HuH-7 (cell line): ENCODE measurements around the gene ZNF432.
"Not testable (repeated sequence)": the region's sequence is repeated elsewhere in the genome, so short reads cannot be mapped to it uniquely, and the experiment has no call there.

Experiments
- DNase-seq: peaks from one replicate; pipeline ENCODE4 v3.0.0; 2011; ENCODE audit warnings: low spot score

The ZNF432 gene

DNA sequence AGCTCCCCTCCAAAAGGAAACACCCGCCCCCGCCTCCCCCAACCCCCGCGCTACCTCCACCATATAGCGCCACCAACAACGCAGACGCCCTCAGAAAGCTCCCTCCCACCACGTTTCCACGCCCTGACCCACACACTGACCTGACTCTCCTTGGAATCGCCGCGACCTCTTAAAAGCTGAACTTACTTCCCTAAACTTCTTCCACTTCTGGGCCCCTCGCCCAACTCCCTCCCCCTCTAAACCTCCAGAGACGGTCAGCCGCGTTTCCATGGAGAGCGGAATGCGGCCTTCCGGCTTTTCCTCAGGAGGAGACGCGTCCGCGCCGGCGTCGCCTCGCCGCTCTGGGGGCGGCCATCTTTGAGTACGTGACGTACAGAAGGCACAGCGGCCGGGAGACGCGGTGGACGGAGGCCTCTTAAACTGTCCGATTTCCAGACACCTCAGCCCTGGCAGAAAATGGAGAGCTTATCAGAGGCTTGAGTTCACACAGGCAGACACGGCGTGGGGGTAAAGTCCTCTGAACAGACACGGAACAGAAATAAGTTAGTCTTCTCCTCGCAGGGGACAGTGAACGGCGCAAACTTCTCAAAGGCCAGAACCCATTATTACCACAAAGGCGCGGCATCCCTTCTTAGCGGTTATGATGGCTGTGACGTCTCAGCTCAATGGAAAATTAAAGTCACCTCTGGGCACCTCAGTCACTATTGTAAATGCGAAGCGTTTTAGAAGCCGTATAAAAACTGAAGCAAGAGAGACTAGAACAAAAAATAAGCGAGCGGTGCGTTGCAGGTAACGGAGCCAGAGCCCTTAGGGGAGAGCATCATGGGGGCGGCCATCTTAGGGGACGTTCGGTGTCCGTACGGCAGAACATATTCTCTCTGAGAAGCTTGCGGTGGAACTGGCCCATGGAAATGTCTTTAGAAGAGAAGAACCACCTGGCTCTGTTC lies at the start of gene ZNF432:
Gene ZNF432 (minus strand): TSS at position 284 of the 947 bp plus-strand sequence. CDS start 1,970 bp downstream, outside the sequence.
- peak; percentile 68 for DNase-seq

DNA sequence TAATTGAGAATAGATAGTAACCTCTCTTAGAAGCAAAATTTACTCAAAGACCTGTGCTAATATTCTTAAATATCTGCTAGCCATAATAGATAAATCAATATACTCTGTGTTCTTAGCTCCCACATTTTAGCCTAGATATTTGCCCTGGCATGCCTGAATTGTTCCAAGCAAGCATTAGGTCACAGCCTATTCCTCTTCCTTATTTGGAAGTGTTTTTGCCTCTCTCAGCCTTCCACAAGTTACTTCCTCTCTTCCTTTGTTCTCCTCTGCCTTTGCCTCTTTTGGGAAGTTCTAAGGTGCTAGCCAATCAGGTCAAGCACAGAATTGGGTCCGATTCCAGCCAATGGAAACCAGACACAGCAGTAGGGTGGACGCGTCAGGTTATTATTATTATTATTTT lies 47.8 kb upstream of the ZNF432 start:
- DNase-seq = not testable (repeated sequence)

DNA sequence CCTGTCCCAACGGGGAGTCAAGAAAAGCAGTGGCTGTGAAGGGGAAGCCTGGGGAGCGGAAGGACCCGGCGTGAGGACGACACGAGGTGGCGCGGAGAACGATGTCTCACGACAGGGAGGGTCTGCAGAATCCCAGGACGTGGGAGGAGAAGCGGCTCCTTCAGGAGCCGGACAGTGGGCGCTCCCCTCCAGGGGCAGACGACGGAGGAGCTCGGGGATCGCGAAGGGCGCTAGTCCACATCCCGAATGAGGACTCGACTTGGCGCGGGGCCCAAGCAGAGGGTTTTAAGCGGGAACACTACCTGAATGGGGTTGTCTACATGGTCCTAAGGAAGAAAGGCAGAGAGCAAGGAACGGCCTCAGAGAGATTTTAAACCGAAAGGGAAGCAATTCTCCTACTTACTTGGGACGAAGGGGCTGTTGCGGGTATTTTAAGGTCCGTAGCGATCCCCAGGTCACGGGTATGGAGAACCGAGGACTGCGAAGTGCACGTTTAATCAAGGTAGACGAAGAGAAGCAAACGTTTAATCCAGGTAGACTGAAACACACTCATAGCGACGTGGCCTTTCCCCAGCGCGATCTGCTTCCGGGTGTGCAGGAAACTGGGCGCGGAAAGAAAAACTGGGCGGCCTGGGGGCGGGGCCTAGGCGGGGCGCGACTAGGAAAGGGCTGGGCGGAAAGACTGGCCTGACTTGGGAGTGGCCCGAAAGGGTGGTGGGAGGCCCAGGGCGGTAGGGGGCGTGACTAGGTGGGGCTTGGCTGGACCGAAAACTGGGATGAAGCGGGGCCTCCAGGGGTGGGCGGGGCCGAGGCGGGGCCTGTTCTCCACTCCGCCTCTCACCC lies 46.8 kb upstream of the ZNF432 start, which contains the start of gene ZNF841:
Gene ZNF841 (minus strand): TSS at position 594 of the 843 bp plus-strand sequence. CDS start 10,964 bp downstream, outside the sequence.
- DNase-seq = peak; percentile 59

DNA sequence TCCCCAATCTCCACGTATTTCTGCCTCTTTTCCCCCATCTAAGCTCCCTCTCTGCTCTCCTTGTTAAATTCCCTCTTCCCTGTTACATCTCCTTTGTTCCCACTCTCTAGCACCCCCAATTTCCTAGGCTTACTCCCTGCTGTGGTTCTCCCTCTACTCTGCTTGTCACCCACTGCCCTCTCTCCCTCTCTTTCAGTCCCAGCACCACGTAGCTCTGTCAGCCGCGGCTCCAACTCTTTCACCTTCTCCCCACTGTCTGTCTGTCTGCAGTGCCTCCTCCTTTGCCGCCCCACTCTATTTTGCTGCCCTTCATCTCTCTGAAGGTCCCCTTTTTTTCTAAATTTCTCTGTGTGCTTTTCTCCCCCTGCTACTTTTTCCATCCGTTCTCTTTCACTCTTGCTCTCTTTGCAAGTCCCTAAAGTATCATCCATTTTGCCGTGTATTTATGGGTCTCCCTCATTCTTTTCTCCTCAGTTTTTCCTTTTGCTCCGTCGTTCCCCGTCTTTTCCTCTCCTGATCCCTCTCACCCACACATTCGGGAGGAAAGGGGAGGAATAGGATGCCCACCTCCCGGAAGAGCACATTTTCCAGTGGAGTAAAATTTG lies 46.0 kb upstream of the ZNF432 start:
- no peak for DNase-seq

DNA sequence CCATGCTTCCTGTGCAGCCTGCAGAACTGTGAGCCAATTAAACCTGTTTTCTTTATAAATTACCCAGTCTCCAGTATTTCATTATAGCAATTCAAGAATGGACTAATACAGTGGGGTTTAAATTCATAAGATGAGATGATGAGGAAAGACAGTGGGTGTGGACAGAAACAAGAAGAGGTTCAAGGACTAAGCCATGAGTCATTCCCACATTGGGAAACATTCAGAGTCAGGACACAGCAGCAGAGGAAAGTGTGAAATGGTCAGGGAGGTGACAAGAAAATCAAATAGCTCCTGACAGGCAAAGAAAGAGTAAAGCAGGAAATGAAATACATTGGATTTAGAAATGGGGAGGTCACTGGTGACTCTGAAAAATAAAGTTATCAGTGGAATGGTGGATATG lies 37.8 kb upstream of the ZNF432 start:
- no peak for DNase-seq

DNA sequence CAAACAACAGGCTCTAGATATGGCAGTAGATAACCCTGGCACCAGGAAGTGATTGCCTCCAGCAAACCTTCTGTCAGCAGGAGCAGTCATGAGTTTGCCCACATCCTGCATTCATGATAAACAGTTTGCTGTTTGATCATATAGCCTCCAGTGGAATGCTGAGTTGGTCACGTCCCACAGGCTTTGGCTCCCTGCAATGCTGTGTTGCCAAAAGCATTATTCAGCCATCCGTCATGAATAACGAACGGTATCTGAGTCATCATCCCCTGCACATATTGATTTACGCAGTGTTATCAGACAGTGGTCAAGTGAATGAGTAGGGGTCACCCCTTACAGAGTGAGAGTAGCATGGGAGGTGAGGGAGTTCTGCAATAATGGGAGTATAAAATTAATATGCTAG lies 21.9 kb upstream of the ZNF432 start:
- DNase-seq = no peak

DNA sequence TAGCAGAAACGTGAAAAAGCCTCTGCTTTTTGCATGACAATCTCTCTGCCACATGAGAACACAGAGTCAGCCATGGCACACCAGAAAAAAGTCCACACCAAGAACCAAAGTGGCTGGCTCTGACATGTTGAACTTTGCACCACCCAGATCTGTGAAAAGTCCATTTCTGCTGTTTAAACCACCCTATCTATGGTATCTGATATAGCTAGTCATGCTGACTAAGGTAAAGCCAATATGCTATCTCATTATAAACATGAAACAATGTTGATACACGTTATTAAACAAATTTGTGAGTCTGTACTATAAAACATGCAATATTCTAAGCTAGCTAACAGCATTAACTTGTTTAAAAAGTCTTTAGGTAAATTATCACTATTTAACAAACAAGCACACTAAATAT lies 21.0 kb upstream of the ZNF432 start:
- no peak for DNase-seq

DNA sequence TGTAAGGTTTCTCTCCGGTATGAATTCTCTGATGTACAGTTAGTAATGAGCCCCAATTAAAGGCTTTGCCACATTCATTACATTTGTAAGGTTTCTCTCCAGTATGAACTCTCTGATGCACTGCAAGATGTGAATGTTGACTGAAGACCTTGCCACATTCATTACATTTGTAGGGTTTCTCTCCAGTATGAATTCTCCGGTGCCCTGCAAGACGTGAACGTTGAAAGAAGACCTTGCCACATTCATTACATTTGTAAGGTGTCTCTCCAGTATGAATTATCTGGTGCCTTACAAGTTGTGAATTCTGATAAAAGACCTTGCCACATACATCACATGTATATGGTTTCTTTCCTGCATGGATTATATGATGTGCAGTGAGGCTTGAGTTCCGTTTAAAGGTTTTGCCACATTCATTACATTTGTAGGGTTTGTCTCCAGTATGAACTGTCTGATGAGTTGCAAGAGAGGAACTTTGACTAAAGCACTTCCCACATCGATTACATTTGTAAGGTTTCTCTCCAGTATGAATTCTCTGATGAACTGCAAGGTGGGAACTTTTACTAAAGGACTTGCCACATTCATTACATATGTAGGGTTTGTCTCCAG lies 17.7 kb upstream of the ZNF432 start:
- no peak for DNase-seq

DNA sequence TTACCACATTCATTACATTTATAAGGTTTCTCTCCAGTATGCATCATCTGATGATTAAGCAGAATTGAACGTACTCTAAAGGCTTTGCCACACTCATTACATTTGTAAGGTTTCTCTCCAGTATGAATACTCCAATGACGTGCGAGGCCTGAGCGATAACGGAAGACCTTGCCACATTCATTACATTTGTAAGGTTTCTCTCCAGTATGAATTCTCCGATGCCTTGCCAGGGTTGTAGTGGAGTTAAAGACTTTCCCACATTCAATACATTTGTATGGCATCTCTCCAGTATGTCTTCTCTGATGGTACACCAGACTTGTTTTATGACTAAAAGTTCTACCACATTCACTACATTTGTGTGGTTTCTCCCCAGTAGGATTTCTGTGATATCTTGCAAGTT lies 16.8 kb upstream of the ZNF432 start:
- no peak for DNase-seq

DNA sequence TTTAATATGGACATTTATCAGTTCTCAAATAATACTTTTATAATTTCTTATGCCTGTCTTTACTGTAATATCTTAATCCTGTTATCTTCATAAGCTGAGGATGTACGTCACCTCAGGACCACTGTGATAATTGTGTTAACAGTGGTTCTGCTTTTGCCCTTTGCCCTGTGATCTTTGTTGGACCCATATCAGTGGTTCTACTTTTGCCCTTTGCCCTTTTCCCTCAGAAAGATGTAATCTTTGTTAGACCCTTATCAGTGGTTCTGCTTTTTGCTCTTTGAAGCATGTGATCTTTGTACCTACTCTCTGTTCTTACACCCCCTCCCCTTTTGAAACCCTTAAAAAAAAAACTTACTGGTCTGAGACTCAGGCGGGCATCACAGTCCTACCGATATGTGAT lies 7.8 kb upstream of the ZNF432 start:
- DNase-seq = not testable (repeated sequence)

DNA sequence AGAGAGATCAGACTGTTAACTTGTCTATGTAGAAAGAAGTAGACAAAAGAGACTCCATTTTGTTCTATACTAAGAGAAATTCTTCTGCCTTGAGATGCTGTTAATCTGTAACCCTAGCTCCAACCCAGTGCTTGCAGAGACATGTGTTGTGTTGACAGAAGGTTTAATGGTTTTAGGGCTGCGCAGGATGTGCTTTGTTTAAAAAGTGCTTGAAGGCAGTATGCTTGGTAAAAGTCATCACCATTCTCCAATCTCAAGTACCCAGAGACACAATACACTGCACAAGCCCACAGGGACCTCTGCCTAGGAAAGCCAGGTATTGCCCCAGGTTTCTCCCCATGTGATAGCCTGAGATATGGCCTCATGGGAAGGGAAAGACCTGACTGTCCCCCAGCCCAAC lies 3.1 kb upstream of the ZNF432 start:
- DNase-seq = not testable (repeated sequence)

DNA sequence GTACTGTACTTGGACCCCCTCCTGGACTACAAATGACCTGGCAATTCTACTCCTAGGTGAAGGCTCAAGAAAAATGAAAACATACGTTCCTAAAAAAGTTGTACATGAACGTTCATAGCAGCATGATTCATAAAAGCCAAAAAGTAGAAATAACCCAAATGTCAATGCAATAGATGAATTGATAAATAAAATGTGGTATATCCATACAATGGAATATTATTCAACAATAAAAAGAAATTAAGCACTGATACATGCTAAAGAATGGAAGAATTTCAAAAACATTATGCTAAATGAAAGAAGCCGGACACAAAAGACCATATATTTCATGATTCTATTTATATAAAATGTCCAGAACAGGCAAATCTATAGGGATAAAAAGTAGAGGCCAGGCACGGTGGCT lies 9.5 kb downstream of the ZNF432 start:
- no peak for DNase-seq

DNA sequence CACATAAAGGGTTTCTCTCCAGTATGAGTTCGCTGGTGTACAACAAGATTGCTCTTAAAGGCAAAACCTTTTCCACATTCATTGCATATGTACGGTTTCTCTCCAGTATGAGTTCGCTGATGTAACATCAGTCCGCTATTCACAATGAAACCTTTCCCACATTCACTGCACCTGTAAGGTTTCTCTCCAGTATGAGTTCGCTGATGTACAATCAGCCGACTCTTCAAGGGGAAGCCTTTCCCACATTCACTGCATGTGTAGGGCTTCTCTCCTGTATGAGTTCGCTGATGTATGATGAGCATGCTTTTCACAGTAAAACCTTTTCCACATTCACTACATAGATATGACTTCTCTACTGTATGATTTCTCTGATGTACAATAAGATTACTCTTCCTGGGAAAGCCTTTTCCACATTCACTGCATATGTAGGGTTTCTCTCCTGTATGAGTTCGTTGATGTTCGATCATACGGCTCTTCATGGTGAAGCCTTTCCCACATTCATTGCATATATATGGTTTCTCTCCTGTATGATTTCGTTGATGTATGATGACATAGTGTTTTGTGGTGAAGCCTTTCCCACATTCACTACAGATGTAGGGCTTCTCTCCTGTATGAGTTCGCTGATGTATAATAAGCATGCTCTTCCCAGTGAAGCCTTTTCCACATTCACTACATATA lies 14.4 kb downstream of the ZNF432 start:
- DNase-seq = no peak

DNA sequence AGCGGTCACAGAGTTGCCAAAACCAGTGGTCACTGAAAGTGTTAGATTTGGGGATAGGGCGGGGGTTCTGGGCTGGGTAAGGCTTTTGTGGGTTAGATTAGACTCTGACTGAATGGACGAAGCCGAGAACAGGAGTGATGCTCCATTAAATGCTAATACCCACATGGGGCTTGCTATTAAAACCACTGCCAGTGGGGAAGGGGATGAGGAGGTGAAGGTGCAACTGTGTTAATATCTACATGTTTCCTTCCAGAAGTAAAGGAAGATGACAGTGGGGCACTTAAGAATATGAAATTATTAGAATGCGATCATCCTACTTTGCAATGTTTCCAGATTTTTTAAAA lies 19.9 kb downstream of the ZNF432 start:
- peak; percentile 11 for DNase-seq

DNA sequence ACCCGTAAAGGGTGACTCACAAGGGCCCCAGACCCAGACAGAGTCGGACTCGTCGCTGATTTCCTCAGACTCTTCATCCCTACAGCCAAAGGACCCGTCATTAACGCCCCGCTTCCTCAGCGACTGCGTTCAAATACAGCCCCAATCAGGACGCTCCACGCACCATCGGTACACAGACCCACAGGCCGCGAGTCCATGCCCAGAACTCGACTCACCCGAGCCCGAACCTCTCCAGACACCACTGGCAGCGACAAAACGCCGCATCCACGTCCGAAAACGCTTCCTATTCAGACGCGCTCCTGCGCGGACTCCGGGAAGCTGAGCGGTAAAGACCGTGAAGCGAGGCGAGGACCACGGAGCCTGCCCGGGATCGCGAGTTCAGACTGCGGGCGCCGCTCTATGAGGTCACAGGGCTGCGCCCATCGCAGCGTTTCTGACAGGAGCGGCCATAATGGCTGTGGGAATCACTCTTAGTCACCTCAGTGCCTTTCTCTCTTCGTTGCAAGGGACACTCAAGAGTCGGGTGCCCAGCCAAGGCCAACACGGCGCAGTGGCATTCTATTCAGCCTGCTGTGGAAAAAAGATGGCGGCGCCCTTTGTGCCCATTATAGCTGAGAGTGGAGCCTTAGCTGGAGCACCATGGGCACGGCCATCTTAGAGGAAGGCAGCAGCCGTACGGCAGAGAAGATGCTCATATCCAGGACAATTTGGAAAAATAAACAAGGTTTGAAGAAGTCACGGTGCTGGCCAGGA lies 20.4 kb downstream of the ZNF432 start, which contains the start of gene ZNF614:
Gene ZNF614 (minus strand): TSS at position 353 of the 753 bp plus-strand sequence. CDS start 2,634 bp downstream, outside the sequence.
- DNase-seq = peak; percentile 65

DNA sequence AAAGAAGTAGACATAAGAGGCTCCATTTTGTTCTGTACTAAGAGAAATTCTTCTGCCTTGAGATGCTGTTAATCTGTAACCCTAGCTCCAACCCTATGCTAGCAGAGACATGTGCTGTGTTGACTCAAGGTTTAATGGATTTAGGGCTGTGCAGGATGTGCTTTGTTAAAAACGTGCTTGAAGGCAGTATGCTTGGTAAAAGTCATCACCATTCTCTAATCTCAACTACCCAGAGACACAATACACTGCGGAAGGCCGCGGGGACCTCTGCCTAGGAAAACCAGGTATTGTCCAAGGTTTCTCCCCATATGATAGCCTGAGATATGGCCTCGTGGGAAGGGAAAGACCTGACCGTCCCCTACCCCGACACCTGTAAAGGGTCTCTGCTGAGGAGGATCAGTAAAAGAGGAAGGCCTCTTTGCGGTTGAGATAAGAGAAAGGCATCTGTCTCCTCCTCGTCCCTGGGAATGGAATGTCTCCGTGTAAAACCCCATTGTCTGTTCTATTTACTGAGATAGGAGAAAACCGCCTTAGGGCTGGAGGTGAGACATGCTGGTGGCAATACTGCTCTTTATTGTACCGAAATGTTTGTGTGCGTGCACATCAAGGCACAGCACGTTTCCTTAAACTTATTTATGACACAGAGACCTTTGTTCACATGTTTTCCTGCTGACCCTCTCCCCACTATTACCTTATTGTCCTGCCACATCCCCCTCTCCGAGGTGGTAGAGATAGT lies 22.2 kb downstream of the ZNF432 start:
- not testable (repeated sequence) for DNase-seq

DNA sequence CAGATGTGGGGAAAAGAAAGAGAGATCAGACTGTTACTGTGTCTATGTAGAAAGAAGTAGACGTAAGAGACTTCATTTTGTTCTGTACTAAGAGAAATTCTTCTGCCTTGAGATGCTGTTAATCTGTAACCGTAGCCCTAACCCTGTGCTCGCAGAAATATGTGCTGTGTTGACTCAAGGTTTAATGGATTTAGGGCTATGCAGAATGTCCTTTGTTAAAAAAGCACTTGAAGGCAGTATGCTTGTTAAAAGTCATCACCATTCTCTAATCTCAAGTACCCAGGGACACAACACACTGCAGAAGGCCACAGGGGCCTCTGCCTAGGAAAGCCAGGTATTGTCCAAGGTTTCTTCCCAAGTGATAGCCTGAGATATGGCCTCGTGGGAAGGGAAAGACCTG lies 24.2 kb downstream of the ZNF432 start:
- not testable (repeated sequence) for DNase-seq

DNA sequence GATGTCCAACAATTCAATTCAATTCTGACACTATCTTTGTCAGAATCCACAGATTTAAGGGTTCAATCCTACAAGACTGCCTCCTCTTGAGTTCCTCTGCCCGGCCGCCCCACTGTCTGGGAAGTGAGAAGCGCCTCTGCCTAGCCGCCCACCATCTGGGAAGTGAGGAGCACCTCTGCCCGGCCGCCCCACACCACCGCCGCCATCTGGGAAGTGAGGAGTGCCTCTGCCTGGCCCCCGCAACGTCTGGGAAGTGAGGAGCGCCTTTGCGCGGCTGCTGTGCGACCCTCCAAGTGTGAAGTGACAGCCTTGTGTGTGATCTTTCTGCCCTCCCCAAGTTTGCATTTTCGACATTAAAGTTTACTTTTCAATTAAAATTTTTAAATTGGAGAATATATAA lies 26.4 kb downstream of the ZNF432 start:
- DNase-seq = no peak

DNA sequence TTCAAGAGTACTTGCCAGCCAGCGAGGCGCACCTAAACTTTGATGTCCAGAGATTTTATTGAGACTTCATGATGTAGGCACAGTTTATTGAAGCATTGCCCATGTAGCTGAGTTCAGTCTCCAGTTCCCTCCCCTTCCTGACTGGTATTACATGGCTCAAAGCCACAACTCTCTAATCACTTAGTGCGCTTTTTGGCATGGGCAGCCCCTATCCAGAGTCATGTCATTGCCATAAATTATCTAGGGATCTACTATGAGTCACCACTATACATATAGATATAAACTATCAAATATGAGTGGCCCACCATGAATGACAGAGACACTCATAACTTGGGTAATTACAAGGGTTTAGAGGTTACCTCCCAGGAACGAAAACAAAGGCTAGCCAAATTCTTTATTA lies 28.1 kb downstream of the ZNF432 start:
- no peak for DNase-seq

DNA sequence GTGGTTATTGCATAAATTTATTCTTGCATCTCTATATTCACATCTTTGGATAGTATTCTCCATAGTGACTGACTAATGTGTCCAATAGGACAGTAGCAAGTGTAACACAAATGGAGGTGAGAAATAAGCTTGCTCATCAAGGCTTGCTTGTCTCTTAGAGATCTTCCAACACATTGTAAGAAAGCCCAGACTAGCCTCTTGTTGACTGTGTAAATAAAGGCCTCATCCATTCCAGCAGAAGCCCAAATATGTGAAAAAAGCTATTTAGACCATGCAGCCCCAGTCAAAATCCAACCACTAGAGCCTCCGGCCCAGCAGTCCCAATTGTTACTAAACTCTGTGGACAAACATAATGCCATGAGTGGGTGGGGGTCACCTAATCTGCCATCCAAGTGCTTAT lies 38.0 kb downstream of the ZNF432 start:
- no peak for DNase-seq
